ENCODE results near the gene ZNF451. TPM values are rescaled to one million over a fixed set of nuclear protein-coding genes. Genes with fewer than 3 reads are reported as not detected.

ZNF451 gene
- polyA plus RNA-seq, 4 donors, result 28.1 to 41.9 (median 38.5) TPM

DNA sequence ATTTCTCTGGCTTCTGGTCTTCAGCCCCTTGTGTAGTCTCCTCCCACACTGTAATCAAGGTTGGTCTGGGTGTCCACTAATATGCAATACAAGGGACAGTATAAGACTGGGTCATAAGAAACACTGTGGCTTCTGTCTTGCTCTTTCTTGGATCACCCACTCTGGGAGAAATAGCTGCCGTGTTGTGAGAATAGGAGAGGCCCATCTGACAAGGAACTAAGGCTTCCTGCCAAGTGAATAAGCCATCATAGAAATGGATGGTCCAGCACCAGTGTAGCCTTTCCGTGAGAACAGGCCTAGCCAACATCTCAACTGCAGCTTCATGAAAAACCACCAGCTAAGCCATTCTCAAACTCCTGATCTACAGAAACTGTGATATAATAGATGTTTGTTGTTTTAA is 105.5 kb downstream of the ZNF451 start:
- no peak for DNase-seq (ENCODE audit: low read depth in 4 of 4, low spot score in 3 of 4)

DNA sequence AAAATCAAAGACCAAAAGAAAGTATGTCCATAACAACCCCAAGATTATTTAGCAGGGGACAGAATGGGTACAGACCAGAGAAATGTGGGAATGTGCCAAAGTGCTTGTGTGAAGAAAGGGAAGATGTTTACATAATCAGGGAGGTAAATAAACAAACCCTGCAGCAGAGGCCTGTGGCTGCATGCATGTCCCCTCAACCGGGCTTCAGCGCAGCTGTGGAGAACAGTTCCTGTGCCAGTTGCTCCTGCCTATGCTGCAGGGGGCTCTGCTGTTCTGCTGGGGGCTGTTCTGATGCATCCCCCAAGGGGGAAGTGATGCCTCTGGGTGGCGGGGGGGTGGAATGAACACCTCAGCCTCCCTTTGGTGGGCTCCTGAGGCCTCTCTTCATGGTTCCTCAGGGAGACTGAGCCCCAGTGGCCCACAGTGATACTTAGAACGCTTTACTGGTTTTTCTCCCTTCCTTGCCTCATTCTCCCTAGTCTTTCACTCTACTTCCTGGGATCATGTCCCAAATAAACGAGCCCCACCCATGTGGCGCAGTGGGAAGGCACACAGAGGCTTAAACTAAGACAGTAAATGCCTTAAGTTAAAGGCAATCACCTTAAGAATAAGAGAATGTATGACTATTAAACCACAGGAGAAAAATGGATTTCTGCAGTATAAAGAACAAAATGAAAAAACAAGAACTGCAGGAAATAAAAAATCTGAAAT is 109.1 kb downstream of the ZNF451 start:
- no peak for DNase-seq (ENCODE audit: low read depth in 4 of 4, low spot score in 3 of 4)

DNA sequence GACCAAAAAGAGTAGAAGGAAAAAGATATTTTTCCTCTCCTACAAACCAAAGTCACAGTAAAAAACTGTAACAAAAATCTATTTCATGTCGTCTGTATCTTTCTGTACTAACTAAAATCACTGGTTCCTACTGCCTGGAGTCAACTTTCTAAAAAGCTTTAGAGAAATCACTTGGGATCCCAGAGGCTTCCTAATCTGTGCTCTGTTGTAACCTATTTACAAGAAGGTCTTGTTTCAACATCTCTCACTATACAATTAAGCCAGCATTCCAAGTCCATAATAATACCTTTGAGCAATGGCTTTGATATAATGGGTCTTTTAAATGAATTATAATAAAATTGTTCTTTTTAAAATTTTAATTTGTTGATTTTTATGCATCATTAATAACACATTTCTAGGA is 111.7 kb downstream of the ZNF451 start:
- no peak for DNase-seq (ENCODE audit: low read depth in 4 of 4, low spot score in 3 of 4)

DNA sequence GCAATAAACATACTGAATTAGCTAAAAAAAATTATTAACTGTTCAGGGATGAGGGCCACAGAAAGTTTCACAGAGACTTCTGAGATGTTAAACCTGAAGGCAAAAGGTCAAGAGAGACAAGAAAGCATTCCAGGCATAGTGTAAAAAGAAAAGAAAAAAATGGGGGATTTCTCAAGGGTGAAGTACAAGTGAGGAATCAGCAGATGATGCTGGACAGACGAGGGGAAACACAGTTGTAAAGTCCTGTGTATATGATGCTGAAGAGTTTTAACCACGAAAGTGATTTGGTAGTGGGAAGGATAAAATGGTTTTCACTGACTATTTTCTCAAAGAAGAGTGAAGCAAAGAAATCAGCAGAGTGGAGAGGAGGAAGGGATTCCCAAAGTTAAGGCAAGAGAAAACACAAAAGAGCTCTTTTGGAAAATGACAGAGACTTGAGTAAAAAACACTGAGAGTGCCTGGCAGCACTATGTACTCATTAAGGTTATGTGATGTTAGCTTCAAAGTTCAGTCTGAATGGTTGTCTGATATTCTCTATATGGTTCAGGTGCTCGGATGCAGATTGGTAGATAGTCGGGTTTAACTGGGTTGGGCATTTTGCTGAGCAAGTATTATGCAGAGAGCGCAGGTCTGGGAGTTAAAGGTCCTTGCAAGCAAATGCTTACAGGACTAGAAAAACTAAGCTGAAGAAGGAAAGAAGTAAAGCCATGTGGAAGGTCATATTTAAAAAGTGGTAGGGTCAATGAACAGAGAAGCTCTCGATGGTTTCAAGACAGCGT is 115.8 kb downstream of the ZNF451 start:
- DNase-seq (ENCODE audit: low read depth in 4 of 4, low spot score in 3 of 4), result no peak

DNA sequence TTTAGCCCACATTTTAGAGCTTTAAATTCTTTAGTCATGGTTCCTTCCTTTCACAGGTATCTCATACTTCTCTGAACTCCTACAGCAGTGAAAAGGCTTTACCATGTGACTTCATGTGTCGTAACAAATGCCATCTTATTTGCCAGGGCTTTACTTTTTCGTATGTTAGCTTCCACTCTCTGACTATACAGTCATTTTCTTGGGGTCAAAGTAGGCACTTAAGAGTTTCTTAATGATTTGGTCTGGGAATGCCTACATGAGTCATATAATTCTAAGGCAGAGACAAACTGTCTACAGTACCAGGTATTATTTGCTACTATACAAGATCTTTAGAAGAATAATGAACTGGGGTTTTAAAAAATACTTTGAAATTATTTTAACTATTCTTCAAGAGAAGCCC is 117.2 kb downstream of the ZNF451 start:
- no peak for DNase-seq (ENCODE audit: low read depth in 4 of 4, low spot score in 3 of 4)

DNA sequence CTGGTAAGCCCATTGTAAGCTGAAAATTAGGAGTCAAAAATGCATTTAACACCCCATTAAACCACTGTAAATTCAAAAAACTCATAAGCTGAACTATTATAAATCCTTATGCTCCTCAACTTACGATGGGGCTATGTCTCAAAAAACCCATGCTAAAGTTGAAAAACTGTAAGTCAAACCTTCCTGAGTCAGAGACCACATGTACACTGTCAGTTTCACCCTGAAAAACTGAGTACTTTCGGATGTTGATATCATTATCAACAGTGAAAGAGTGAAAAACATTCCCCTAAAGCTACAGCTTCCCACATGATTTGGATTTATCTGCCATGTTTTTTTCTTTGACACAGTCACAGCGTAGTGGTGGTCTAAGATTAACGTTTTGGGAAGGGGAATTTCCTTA is 117.9 kb downstream of the ZNF451 start:
- DNase-seq (ENCODE audit: low read depth in 4 of 4, low spot score in 3 of 4), result no peak

DNA sequence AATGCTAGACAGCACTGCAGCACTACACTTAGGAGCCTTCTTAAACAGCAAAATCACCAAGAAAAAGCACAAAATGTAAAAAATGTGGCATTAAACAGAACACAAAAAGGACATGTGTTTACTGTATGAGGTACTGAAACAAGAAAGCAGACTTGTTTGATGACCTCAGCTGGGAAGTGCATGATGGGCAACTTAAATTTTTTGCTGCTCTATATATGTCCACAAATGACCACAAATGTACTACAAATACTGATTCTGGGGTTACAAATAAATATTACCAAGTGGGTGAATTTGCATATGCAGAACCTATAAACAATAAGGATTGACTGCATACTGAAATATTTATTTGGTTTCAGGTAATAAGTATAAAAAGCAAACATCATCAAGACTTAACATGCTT is 119.0 kb downstream of the ZNF451 start:
- no peak for DNase-seq (ENCODE audit: low read depth in 4 of 4, low spot score in 3 of 4)

DNA sequence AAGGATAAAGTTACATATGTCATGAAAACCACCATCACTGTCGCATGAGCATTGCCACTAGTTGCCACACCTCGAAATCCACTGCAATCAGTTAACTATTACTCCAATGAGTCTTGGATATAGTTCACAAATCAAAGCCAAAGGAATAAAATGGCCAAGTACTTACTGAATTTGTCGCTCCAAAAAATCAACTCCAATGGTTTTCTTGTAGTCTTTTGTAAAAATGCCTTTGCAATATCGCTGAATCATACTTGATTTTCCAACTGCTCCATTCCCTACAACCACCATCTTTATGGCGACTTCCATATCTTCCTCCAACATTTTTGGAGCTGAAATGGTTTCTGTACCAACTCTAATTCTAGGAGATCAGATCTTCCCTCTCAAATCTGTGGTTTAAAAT is 120.1 kb downstream of the ZNF451 start:
- DNase-seq (ENCODE audit: low read depth in 4 of 4, low spot score in 3 of 4), result no peak

DNA sequence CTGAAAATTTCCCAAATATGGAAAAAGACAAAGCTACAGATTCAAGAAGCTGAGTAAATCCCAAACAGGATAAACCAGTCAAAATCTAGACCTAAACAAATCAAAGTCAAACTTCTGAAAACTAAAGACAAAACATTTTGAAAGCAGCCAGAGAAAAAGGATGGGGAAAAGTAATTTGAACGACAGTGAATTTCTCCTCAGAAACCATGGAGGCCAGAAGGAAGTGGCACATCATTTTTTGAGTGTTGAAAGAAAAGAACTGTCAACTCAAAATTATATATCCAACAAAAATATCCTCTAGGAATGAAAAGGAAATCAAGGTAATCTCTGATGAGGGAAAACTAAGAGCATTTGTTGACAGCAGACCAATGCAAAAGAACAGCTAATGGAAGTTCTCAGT is 125.3 kb downstream of the ZNF451 start:
- no peak for DNase-seq (ENCODE audit: low read depth in 4 of 4, low spot score in 3 of 4)

DNA sequence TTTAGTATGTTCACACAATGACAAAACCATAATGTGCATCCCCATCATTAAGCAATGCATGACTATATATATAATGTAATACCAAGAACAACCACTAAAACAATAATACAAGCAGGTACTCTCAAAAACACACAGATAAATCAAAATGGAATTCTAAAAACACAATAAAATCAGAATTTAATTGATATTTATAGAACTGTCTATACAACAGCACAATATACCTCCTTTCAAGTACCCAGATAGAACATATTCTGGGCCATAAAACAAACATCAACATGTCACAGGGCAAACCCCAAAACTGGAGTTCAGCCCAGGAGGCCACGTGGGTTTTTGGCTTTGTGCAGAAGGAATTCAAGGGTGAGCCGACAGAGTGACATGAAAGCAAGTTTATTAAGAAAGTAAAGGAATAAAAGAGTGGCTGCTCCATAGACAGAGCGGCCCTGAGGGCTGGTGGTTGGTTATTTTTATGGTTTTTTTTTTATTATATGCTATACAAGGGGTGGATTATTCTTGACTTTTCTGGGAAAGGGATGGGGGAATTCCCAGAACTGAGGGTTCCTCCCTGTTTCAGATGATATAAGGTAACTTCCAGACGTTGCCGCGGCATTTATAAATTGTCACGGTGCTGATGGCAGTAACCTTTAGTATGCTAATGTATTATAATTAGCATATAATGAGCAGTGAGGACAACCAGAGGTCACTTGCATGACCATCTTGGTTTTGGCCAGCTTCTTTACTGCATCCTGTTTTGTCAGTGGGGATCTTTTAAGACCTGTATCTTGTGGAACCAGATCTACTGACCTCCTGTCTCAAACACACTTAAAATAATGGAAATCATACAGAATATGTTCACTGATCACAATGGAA is 126.5 kb downstream of the ZNF451 start:
- no peak for DNase-seq (ENCODE audit: low read depth in 4 of 4, low spot score in 3 of 4)

DNA sequence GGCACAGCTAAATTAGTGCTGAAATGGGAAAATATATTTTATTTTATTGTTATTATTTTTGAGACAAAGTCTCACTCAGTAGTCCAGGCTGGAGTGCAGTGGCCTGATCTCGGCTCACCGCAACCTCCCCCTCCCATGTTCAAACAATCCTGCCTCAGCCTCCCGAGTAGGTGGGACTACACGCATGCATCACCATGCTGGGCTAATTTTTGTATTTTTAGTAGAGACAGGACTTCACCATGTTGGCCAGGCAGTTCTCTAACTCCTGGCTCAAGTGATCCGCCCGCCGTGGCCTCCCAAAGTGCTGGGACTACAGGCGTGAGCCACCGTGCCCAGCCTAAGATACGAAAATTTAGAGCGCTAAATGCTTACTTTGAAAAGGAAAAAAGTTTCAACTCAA is 127.3 kb downstream of the ZNF451 start:
- no peak for DNase-seq (ENCODE audit: low read depth in 4 of 4, low spot score in 3 of 4)

Other genes with a start within 250 kb of the ZNF451 start
- gene BEND6, start 135.1 kb upstream of the ZNF451 start, polyA plus RNA-seq (ENCODE audit: insufficient read length in 4 of 4), result 1 to 10 TPM; 4.1 to 7.4 (median 6.6) TPM
- 10 to 100 TPM; 20.4 to 29.0 (median 25.3) TPM for gene KIAA1586, start 43.5 kb upstream of the ZNF451 start, polyA plus RNA-seq (ENCODE audit: insufficient read length in 4 of 4)
- gene BAG2, start 82.1 kb downstream of the ZNF451 start, polyA plus RNA-seq (ENCODE audit: insufficient read length in 4 of 4), result 1 to 10 TPM; 6.1 to 7.8 (median 6.9) TPM
- gene RAB23, start 132.1 kb downstream of the ZNF451 start, polyA plus RNA-seq (ENCODE audit: insufficient read length in 4 of 4), result 10 to 100 TPM; 37.4 to 48.1 (median 46.0) TPM
- 10 to 100 TPM; 16.4 to 20.9 (median 18.3) TPM for gene PRIM2, start 227.4 kb downstream of the ZNF451 start, polyA plus RNA-seq (ENCODE audit: insufficient read length in 4 of 4)